Mucosa of descending colon (tissue), 3 donors: Measurements from ENCODE around the gene TFEB. TPM values are rescaled to one million over a fixed set of nuclear protein-coding genes. Genes with fewer than 3 reads are reported as not detected.

Experiments
- ATAC-seq: fragments of 200-7000 bp; cut with Tn5 transposase; one replicate; pipeline ENCODE4 v1.9.1; 2020; ENCODE audit warnings: mild to moderate bottlenecking, moderate library complexity
- DNase-seq, 3 donors: peaks; one replicate each; pipeline ENCODE4 v3.0.0-alpha.2; 2020
- H3K36me3 ChIP-seq: fragments of 200-600 bp; one replicate; pipeline ENCODE4 v1.8.0; 2021; ENCODE audit warnings: low read depth, mild to moderate bottlenecking
- H3K4me1 ChIP-seq: fragments of 200-600 bp; one replicate; pipeline ENCODE4 v1.8.0; 2021; ENCODE audit warnings: low read depth, mild to moderate bottlenecking
- H3K4me3 ChIP-seq: fragments of 200-600 bp; one replicate; pipeline ENCODE4 v1.8.0; 2021; ENCODE audit warnings: mild to moderate bottlenecking
- H3K9me3 ChIP-seq: fragments of 200-600 bp; one replicate; pipeline ENCODE4 v1.8.0; 2021; ENCODE audit warnings: mild to moderate bottlenecking
- intact Hi-C, 2 donors: fragments of 100-400 bp; cut with DNase I in 1 of 2; cut with micrococcal nuclease in 1 of 2; formaldehyde crosslinking; loops; one replicate each; pipeline versions ENCODE4 v1.11.0 to v1.11.1; 2022; cut with DNase I, micrococcal nuclease
- total RNA-seq, 3 donors: library from RNA; stranded (reverse); fragmentation: NEBNext Ultra II Directional in 2 of 3; extraction: Animal tissue kit (Norgen Biotek cat#: 25700) in 2 of 3; gene quantifications; one replicate each; pipeline versions ENCODE4 v1.2.1 to v1.2.4, GENCODE V29; 2021 to 2023
- TF ChIP-seq, protein P1 (sequence below): fragments of 200-600 bp; IDR thresholded peaks from one replicate; pipeline ENCODE4 v1.8.0; 2022; ENCODE audit warnings: antibody characterized with exemption, mild to moderate bottlenecking
- donor health status: DM: no; HTN: no; CAD: no; lungs with moderate emphysema.
- donor health status: DM: no; HTN: no; CAD: no.
- donor health status: DM: no; HTN: yes; CAD: no.

TFEB gene
- total RNA-seq, 3 donors from 2014 or later = 35.2 to 44.5 (median 40.2) TPM

DNA sequence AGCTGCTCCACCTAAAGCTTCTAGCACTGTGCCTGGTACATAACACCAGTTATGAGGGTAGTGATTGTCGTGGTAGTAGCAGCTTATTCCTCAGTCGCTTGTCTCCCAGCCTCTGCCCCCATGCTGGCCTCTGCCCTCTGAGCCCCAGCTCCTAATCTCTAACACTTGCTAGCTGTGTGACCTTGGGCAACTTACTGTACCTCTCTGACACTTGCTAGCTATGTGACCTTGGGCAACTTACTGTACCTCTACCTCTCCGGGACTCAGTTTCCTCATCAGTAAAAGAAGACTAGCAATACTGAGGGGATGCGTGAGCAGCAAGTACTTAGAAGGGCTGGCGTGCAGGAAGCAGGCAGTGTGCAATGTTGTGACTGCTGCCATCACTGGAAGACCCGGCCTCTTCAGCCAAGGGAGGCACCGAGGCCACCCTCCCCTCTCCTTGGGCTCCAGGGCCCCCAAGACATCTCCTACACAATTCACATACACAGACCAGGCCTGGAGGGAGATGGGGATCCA is 87.3 kb downstream of the TFEB start:
- TF ChIP-seq, protein P1, sequence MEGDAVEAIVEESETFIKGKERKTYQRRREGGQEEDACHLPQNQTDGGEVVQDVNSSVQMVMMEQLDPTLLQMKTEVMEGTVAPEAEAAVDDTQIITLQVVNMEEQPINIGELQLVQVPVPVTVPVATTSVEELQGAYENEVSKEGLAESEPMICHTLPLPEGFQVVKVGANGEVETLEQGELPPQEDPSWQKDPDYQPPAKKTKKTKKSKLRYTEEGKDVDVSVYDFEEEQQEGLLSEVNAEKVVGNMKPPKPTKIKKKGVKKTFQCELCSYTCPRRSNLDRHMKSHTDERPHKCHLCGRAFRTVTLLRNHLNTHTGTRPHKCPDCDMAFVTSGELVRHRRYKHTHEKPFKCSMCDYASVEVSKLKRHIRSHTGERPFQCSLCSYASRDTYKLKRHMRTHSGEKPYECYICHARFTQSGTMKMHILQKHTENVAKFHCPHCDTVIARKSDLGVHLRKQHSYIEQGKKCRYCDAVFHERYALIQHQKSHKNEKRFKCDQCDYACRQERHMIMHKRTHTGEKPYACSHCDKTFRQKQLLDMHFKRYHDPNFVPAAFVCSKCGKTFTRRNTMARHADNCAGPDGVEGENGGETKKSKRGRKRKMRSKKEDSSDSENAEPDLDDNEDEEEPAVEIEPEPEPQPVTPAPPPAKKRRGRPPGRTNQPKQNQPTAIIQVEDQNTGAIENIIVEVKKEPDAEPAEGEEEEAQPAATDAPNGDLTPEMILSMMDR = no peak
- Histone ChIP-seq H3K9me3 (no peaks in the 10 kb centered on the region), H3K4me3 (no peak overlapping the region), H3K36me3 (no peaks in the 10 kb centered on the region), H3K4me1 (no peaks in the 10 kb centered on the region)
- ATAC-seq = no peak
- no peak for DNase-seq
- intact Hi-C loops = no loop called here

DNA sequence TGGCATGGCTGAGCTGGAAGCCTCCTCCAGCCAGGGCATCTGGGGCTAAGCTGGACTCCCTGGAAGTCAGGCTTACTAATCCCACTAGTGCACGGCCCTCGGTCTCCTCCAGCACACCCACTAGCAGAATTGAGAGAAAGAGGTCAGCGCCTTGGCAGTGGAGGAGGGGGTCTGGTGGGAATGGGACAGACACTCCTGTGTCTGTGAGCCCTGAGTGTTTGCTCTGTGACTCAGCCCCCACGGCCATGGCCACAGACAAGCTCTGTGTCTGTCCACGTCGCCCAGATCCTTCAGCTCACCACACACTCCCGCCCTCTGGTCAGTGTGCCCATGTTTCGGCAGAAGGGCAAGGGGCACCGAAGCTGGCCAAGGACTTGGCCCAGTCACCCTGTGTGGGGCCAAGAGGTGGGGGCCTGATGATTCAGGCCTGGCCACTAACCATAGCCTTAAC is 88.3 kb downstream of the TFEB start:
- H3K4me1 ChIP-seq = no peaks in the 10 kb centered on the region
- TF ChIP-seq, protein P1 = no peak
- ATAC-seq = no peak
- H3K9me3 ChIP-seq = no peaks in the 10 kb centered on the region
- H3K36me3 ChIP-seq = no peaks in the 10 kb centered on the region
- H3K4me3 ChIP-seq = no peak overlapping the region
- no peak for DNase-seq
- intact Hi-C loops = no loop called here

DNA sequence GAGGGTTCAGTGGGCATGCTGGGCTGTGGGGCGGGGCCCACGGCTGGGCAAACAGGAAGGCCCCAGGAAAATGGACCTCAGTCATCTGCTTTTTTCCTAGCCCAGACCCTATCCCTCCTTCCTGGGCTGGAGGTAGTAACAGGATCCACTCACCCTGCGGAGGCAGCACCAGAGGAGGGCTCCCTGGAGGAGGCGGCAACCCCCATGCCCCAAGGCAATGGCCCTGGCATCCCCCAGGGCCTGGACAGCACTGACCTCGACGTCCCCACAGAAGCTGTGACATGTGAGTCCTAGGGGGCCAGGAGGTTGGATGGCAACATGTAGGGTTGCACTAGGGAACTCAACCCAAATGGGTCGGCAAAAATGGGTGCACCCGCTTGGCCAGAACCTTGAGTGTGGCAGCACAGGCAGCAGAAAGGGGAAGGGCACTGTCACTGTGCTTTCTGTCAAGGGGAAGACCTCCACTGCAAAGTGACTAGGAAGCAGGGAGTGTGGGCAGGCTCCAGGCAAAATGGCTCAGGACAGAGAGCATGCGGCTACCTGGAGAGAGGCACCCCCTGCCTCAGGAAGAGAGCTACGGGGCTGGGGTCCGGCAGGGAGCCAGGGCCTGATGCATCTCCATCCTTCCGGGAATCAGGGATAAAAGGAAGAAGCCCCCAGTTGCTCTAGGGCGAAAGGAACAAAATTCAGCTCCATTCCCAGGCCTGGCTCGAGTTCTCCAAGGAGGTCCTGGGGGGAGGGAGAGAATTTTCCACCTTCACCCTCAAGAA is 89.2 kb downstream of the TFEB start:
- DNase-seq = no peak
- TF ChIP-seq, protein P1 = no peak
- no peak overlapping the region for H3K4me3 ChIP-seq
- no peak for ATAC-seq
- H3K9me3 ChIP-seq = no peaks in the 10 kb centered on the region
- no peaks in the 10 kb centered on the region for H3K4me1 ChIP-seq
- H3K36me3 ChIP-seq = no peaks in the 10 kb centered on the region
- intact Hi-C loops = no loop called here

DNA sequence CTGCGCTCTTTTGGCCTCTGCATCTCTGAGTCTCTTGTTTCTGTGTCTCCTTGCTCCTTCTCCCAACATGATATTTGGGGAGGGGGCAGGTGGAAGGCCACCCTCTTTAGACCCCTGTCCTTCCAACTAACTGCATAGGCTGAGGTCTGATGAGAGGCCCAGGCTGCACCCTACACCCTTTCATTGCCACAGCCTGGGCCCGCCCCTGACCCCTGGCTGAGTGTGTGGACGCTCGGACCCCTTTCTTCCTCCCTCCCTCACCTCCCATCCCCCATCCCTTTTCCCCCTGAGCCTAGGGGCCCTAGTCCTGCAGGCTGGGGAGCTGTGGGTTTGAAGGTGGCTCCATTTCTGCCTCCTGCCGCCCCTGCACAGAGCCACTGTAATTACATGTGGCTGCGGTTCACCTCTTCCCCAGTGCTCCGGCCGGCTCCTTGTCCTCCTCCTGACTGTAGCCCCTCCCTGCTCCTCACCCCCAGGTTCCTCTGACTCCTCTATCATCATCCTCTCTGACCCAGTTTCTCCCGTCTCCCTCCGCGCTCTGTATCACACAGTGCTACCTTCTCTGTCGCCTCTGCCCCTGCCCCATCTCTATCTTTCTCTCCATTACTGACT is 90.3 kb downstream of the TFEB start:
- TF ChIP-seq, protein P1 = no peak
- Histone ChIP-seq H3K9me3 (no peaks in the 10 kb centered on the region), H3K36me3 (no peaks in the 10 kb centered on the region), H3K4me1 (no peaks in the 10 kb centered on the region), H3K4me3 (no peak overlapping the region)
- no peak for DNase-seq
- intact Hi-C loops = no loop called here
- no peak for ATAC-seq

DNA sequence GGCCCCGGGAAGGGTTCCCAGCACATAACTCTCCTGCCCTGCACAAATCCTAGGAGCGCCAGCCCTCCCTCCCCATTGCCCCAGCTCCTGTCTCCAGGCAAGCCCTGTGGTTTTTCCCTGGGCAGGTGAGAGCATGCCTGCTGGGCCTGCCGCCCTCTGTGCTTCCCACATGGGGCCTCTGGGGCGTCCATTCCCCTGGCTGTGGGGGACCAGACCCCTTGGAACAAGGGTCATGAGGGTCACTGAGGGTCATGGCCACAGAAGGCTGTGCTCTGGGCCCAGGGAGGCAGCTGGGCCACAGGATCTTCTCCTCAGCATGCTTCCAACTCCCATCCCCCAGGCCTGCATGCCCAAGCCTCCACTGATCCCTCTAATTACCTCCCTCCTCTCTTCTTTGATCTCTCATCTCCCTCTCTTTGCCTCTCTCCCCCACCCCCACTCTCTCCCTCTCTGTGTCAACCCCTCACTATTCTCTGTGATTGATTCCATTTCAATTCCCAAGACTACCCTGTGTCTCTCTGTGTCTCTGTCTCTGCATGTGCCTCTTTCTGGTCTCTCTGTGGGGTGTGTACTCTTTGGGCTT is 91.0 kb downstream of the TFEB start:
- ATAC-seq (no peak), DNase-seq (no peak)
- Histone ChIP-seq H3K9me3 (no peaks in the 10 kb centered on the region), H3K4me3 (no peak overlapping the region), H3K36me3 (no peaks in the 10 kb centered on the region), H3K4me1 (no peaks in the 10 kb centered on the region)
- intact Hi-C loops = no loop called here
- TF ChIP-seq, protein P1 = no peak
